Uterus (tissue), 4 donors: ENCODE data around the gene DDX60. TPM values are rescaled to one million over a fixed set of nuclear protein-coding genes. Genes with fewer than 3 reads are reported as not detected.

ENCODE experiments used
- DNase-seq, 2 donors: peaks; one replicate each; pipeline ENCODE4 v3.0.0-alpha.2; 2019 to 2020
- H3K27ac ChIP-seq, 2 donors: fragments of 200-600 bp; sonication (generic); 1 replicate in 1 of 2; 2 replicates in 1 of 2; pipeline ENCODE4 v1.5.1; 2016 to 2018
- H3K27me3 ChIP-seq, 2 donors: fragments of 200-600 bp; sonication (generic); one replicate each; pipeline ENCODE4 v1.5.1; 2018 to 2019; ENCODE audit warnings: control low read depth in 1 of 2
- H3K36me3 ChIP-seq, 2 donors: fragments of 200-600 bp; sonication (generic); one replicate each; pipeline ENCODE4 v1.5.1; 2019; ENCODE audit warnings: control low read depth in 1 of 2
- H3K4me1 ChIP-seq, 2 donors: fragments of 200-600 bp; sonication (generic); one replicate each; pipeline ENCODE4 v1.5.1; 2018 to 2019; ENCODE audit warnings: control low read depth in 1 of 2
- H3K4me3 ChIP-seq, 2 donors: fragments of 200-600 bp; sonication (generic); 1 replicate in 1 of 2; 2 replicates in 1 of 2; pipeline ENCODE4 v1.5.1; 2018 to 2019; ENCODE audit warnings: mild to moderate bottlenecking in 1 of 2
- H3K9me3 ChIP-seq, 2 donors: fragments of 200-600 bp; sonication (generic); one replicate each; pipeline ENCODE4 v1.5.1; 2019; ENCODE audit warnings: control low read depth in 1 of 2
- POLR2A ChIP-seq, 2 donors: fragments of 450-650 bp; IDR thresholded peaks; one replicate each; pipeline ENCODE4 v1.6.1; 2016; ENCODE audit warnings: antibody characterized with exemption in 2 of 2, mild to moderate bottlenecking in 1 of 2, moderate library complexity in 1 of 2
- intact Hi-C: fragments of 100-400 bp; cut with DNase I; formaldehyde crosslinking; loops from one replicate; pipeline ENCODE4 v1.15.1; 2023; ENCODE audit warnings: low total_unique reads
- total RNA-seq, 4 donors: library from RNA; depleted of rRNA in 3 of 4; stranded (reverse); fragments of >200 nt in 3 of 4; gene quantifications; one replicate each; pipeline versions ENCODE4 v1.1.0 to v1.2.4, GENCODE V29; 2014 to 2023
- TF ChIP-seq, protein P1 (sequence below), 4 experiments: fragments of 200-600 bp in 2 of 4; fragments of 450-650 bp in 2 of 4; sonication (generic) in 2 of 4; IDR thresholded peaks; one replicate each; pipeline ENCODE4 v1.5.1; 2016 to 2019; ENCODE audit warnings: antibody characterized with exemption in 4 of 4, mild to moderate bottlenecking in 2 of 4, moderate library complexity in 1 of 4
- donor health status: DM: yes; HTN: yes; CAD: no.

Gene DDX60
- total RNA-seq, 4 donors from 2014 or later = 10.0 to 45.1 (median 27.3) TPM

DNA sequence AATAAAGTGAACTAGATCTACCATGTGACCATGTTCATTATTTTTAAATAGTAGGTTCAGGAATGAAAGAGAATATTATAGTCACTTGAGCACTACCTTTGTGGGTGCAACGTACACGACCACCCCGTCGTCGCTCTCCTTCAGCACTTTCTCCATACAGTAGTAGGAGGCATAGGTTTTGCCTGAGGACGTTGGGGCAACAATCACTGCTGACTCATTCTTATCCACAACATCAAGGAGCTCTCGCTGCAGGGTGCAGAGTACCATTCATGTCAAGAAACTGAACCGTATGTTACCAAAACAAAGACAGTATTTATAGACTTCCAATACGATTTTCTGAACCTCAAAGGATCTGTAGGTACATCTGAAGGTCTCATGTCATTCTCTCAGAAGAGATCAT is 44.7 kb downstream of the DDX60 start:
- Histone ChIP-seq H3K36me3 (no peaks in the 10 kb centered on the region), H3K27me3 (no peaks in the 10 kb centered on the region), H3K4me3 (no peak overlapping the region), H3K4me1 (no peaks in the 10 kb centered on the region), H3K27ac (no peak overlapping the region), H3K9me3 (no peaks in the 10 kb centered on the region)
- no peak for TF ChIP-seq POLR2A (IDR thresholded peaks at IDR 0.05)
- TF ChIP-seq, protein P1, sequence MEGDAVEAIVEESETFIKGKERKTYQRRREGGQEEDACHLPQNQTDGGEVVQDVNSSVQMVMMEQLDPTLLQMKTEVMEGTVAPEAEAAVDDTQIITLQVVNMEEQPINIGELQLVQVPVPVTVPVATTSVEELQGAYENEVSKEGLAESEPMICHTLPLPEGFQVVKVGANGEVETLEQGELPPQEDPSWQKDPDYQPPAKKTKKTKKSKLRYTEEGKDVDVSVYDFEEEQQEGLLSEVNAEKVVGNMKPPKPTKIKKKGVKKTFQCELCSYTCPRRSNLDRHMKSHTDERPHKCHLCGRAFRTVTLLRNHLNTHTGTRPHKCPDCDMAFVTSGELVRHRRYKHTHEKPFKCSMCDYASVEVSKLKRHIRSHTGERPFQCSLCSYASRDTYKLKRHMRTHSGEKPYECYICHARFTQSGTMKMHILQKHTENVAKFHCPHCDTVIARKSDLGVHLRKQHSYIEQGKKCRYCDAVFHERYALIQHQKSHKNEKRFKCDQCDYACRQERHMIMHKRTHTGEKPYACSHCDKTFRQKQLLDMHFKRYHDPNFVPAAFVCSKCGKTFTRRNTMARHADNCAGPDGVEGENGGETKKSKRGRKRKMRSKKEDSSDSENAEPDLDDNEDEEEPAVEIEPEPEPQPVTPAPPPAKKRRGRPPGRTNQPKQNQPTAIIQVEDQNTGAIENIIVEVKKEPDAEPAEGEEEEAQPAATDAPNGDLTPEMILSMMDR (IDR thresholded peaks at IDR 0.05) = no peak
- intact Hi-C loops = no loop called here
- no peak for DNase-seq

DNA sequence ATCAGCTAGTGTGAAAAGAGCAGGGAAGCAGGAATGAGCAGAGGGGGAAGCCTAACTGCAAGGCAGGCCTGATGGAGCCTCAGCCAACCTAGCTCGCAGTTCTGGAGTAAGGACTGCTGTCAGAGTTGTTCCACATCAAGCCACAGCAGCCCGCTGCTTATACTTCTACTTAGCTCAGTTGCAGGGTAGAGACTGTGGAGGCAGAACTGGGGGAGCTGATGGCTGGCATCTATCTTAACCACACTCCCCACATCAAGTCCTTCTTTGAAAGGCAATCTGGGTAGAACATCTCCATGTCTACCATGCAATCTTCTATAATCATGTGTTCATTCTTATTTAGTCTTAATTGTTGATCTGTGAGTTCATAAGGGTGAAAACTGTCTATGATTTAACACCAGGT is 46.1 kb downstream of the DDX60 start:
- Histone ChIP-seq H3K36me3 (no peaks in the 10 kb centered on the region), H3K9me3 (no peaks in the 10 kb centered on the region), H3K27ac (no peak overlapping the region), H3K27me3 (no peaks in the 10 kb centered on the region), H3K4me3 (no peak overlapping the region), H3K4me1 (no peaks in the 10 kb centered on the region)
- intact Hi-C loops = no loop called here
- TF ChIP-seq POLR2A (IDR thresholded peaks at IDR 0.05) = no peak
- TF ChIP-seq, protein P1 (IDR thresholded peaks at IDR 0.05) = no peak
- DNase-seq = no peak

DNA sequence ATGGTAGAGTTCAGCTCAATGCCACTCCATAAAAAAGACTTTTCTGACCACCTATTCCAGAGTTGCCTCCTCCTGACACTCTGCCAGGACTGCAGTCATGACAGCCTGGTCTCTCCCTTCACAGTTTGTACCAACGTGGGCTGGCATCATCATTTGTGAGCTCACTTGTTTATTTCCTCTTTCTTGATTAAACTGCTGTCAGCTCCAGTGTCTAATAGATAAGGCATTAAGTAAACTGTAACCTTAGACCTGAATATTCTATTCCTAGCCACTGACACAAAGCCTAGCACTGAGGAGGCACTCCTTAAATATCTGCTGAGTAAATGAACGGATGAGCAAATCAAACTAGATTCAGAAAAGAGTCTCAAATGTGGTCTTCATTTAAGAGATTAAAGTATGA is 48.7 kb downstream of the DDX60 start:
- no peaks in the 10 kb centered on the region for H3K36me3 ChIP-seq
- no peaks in the 10 kb centered on the region for H3K9me3 ChIP-seq
- no peak for DNase-seq
- H3K27ac ChIP-seq = no peak overlapping the region
- no peak for TF ChIP-seq POLR2A (IDR thresholded peaks at IDR 0.05)
- TF ChIP-seq, protein P1 (IDR thresholded peaks at IDR 0.05) = no peak
- intact Hi-C loops = no loop called here
- H3K27me3 ChIP-seq = no peaks in the 10 kb centered on the region
- no peaks in the 10 kb centered on the region for H3K4me1 ChIP-seq
- no peak overlapping the region for H3K4me3 ChIP-seq

DNA sequence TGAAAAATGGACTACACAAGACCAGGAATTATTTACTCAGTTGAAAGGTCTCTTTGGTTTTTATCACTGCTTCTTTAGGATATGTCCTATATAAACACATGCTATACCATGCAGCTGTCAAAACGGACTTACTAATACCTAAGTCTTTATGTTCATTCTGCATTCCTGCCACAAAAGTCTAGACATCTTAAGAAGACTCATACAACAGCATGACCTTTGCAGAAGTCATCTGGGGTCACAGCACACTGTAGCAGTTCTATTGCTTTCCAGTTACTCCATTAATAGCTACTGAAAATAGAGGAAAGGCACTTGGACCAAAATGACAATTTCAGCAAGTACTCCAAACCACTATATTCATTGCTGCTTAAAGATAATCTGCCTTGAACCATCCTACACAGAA is 53.2 kb downstream of the DDX60 start:
- no peaks in the 10 kb centered on the region for H3K27me3 ChIP-seq
- no peaks in the 10 kb centered on the region for H3K4me1 ChIP-seq
- TF ChIP-seq, protein P1 (IDR thresholded peaks at IDR 0.05) = no peak
- no peak for TF ChIP-seq POLR2A (IDR thresholded peaks at IDR 0.05)
- H3K4me3 ChIP-seq = no peak overlapping the region
- no peak for DNase-seq
- no peaks in the 10 kb centered on the region for H3K9me3 ChIP-seq
- no peaks in the 10 kb centered on the region for H3K36me3 ChIP-seq
- intact Hi-C loops = no loop called here
- no peak overlapping the region for H3K27ac ChIP-seq

DNA sequence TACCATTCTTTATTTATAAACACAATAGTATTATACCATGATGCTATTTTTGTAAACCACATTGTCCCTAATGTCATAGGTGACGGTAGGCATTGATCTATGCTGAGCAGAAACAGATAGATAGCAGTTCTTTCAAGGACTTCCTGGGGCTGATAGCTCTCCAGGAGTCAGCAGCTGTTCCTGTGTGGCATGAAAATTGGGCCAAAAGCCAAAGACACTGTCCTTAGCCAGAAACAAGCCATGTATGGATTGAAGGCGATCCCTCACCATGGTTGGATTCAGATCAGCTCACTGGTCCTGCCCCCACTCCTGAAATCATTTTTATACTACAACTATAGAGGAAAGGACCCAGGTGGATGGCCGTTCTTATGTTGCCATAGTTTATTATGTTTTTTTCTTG is 53.6 kb downstream of the DDX60 start:
- Histone ChIP-seq H3K9me3 (no peaks in the 10 kb centered on the region), H3K27me3 (no peaks in the 10 kb centered on the region), H3K4me1 (no peaks in the 10 kb centered on the region), H3K27ac (no peak overlapping the region), H3K36me3 (no peaks in the 10 kb centered on the region), H3K4me3 (no peak overlapping the region)
- TF ChIP-seq, protein P1 (IDR thresholded peaks at IDR 0.05) = no peak
- TF ChIP-seq POLR2A (IDR thresholded peaks at IDR 0.05) = no peak
- intact Hi-C loops = no loop called here
- no peak for DNase-seq
